Measurements from ENCODE around the gene LRMDA. TPM values are rescaled to one million over a fixed set of nuclear protein-coding genes. Genes with fewer than 3 reads are reported as not detected.

Gene LRMDA
- total and polyA plus RNA-seq, 2 of the 4 experiments (the other 2 are of a cell fraction) = 0.07 TPM; not detected in 1

DNA sequence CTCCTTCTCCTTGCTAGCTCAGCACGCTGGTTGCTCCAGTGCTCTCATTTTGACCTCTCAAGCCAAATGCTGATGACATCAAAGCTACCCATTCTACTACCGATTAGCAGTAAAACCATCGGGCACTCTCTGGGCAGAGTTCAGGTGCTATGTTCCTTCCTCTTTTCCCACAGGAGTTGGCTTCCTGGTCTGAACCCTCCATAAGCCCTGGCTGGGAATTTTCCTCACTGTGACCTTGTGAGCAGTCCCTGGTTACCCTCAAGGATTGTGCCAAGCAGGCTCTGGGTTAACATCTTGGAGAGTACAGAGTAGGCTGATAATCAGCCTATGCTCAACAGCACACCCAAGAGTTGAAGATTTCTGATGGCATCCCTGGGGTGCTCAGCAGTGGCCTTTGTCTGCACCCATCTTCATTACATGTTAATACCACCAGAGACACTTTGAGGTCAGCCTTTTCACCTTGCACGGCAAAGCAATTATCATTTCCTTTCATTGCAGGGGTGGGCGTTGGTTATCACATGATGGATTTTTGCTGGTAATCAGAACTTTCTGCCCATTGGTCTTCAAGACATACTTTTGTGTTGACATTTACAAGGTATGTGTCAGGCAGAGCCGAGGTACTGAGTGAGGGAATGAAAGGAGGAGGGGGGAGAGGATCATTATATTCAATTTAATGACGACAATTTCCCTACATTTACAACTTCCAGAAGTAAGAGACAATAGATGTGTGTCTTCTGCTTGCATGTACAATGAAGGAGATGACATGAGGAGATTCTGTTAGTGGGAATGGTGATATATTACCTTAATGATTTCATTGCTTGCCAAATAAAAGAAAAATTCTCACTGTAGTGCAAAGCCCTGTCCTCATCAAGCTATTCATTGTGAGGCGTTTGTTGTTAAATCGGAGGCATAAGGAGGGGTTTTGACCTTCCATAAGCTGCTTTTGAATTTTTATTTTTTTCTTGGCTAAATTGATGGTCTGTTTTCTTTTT is 452.0 kb downstream of the LRMDA start:
- Histone ChIP-seq H2AFZ (replicated peaks; ENCODE audit: low read length, poor library complexity) (no peak overlapping the region), H4K20me1 (ENCODE audit: insufficient read depth, low read length) (no peaks in the 10 kb centered on the region), H2BK20ac (ENCODE audit: low read depth, low read length) (no peak overlapping the region), H3K4ac (ENCODE audit: low read depth, low read length) (no peak overlapping the region), H3K56ac (ENCODE audit: extremely low read depth, insufficient read depth, low read length) (no peak overlapping the region), H3K4me2 (ENCODE audit: low read depth, low read length) (no peak overlapping the region), H2BK120ac (ENCODE audit: low read depth, low read length) (no peak overlapping the region), H2AK9ac (replicated peaks; ENCODE audit: low read depth, low read length, poor library complexity) (no peak overlapping the region), H3K9me1 (ENCODE audit: insufficient read depth, low read length) (no peaks in the 10 kb centered on the region), H3K27me3 (ENCODE audit: control insufficient read depth, insufficient read depth, low read length) (peaks cover 3% of the 10 kb centered on the region; the same call in 1 of the 2 replicates), H2BK15ac (ENCODE audit: low read depth, low read length) (no peak overlapping the region), H3K27ac (ENCODE audit: insufficient read depth, low read length) (no peak overlapping the region), H4K91ac (ENCODE audit: insufficient read depth, low read depth, low read length) (no peak overlapping the region), H3K23ac (ENCODE audit: low read depth, low read length) (no peak overlapping the region), H3K4me1 (ENCODE audit: control insufficient read depth, insufficient read depth, low read length) (no peaks in the 10 kb centered on the region), H4K8ac (ENCODE audit: low read depth in 2 of 2, low read length in 2 of 2) (no peak overlapping the region), H3K9ac (ENCODE audit: low read depth, low read length) (no peak overlapping the region), H3K18ac (ENCODE audit: low read depth, low read length) (no peak overlapping the region), H2AK5ac (ENCODE audit: low read depth, low read length) (no peak overlapping the region), H3K4me3 (ENCODE audit: insufficient read depth, low read depth, low read length) (no peak overlapping the region), H3K9me3 (ENCODE audit: control insufficient read depth, insufficient read depth, low read length) (no peaks in the 10 kb centered on the region), H3K36me3 (ENCODE audit: control insufficient read depth, insufficient read depth, low read length) (no peaks in the 10 kb centered on the region), H3K79me1 (ENCODE audit: low read depth in 1 of 2, low read length in 2 of 2) (no peaks in the 10 kb centered on the region), H2BK5ac (ENCODE audit: low read depth, low read length, poor library complexity, severe bottlenecking) (no peak overlapping the region), H4K5ac (ENCODE audit: low read depth, low read length) (no peak overlapping the region), H3K14ac (replicated peaks; ENCODE audit: low read depth, low read length) (no peak overlapping the region)
- POLR2A ChIA-PET (ENCODE audit: unreplicated experiment) = interaction anchor here (0.6 kb wide), 1 partner anchor 951 kb away, joined by 3 read pairs; no protein-coding TSS in a partner anchor
- BruUV-seq (replicated peaks) = no TSS peak
- ATAC-seq (ENCODE audit: low read depth) = no peak
- intact Hi-C loops (cut with micrococcal nuclease) (no loop called here), in situ Hi-C loops (cut with MboI; ENCODE audit: low sequenced_read_pairs) (no loop called here), dilution Hi-C loops (cut with HindIII; ENCODE audit: low sequenced_read_pairs, unreplicated experiment) (no loop called here)
- CTCF ChIA-PET = no interaction called here
- WGBS, 2 experiments (ENCODE audit: extremely low coverage in 2 of 2, insufficient read length in 1 of 2) = no CpG with 5 or more reads among the region's 9 CpGs
- DNase-seq = no peak
- TF ChIP-seq POLR2A (IDR thresholded peaks at IDR 0.05; ENCODE audit: low read depth, low read length) (no peak), RCOR1 (IDR thresholded peaks at IDR 0.05; ENCODE audit: insufficient replicate concordance, low read length) (no peak), FOS (IDR thresholded peaks at IDR 0.05; ENCODE audit: low read depth, low read length) (no peak), BHLHE40 (IDR thresholded peaks at IDR 0.05; ENCODE audit: low read depth, low read length) (no peak), CHD1 (IDR thresholded peaks at IDR 0.05; ENCODE audit: low read depth, low read length) (no peak), MAFK (IDR thresholded peaks at IDR 0.05; ENCODE audit: low read depth, low read length) (no peak), RAD21 (IDR thresholded peaks at IDR 0.05; ENCODE audit: low read length) (no peak), RFX5 (IDR thresholded peaks at IDR 0.05; ENCODE audit: low read depth, low read length) (no peak), MXI1 (IDR thresholded peaks at IDR 0.05; ENCODE audit: borderline replicate concordance, low read depth, low read length) (no peak), CEBPB (IDR thresholded peaks at IDR 0.05; ENCODE audit: low read depth, low read length) (no peak), MAZ (IDR thresholded peaks at IDR 0.05; ENCODE audit: borderline replicate concordance, low read depth, low read length) (no peak), NFE2L2 (IDR thresholded peaks at IDR 0.05; ENCODE audit: low read depth, low read length) (no peak)
- TF ChIP-seq, protein P1, sequence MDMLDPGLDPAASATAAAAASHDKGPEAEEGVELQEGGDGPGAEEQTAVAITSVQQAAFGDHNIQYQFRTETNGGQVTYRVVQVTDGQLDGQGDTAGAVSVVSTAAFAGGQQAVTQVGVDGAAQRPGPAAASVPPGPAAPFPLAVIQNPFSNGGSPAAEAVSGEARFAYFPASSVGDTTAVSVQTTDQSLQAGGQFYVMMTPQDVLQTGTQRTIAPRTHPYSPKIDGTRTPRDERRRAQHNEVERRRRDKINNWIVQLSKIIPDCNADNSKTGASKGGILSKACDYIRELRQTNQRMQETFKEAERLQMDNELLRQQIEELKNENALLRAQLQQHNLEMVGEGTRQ (IDR thresholded peaks at IDR 0.05; ENCODE audit: low read depth, low read length) = no peak
- TF ChIP-seq, protein P2, sequence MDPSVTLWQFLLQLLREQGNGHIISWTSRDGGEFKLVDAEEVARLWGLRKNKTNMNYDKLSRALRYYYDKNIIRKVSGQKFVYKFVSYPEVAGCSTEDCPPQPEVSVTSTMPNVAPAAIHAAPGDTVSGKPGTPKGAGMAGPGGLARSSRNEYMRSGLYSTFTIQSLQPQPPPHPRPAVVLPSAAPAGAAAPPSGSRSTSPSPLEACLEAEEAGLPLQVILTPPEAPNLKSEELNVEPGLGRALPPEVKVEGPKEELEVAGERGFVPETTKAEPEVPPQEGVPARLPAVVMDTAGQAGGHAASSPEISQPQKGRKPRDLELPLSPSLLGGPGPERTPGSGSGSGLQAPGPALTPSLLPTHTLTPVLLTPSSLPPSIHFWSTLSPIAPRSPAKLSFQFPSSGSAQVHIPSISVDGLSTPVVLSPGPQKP (IDR thresholded peaks at IDR 0.05; ENCODE audit: borderline replicate concordance, low read depth, low read length) = no peak
- TF ChIP-seq, protein P3, sequence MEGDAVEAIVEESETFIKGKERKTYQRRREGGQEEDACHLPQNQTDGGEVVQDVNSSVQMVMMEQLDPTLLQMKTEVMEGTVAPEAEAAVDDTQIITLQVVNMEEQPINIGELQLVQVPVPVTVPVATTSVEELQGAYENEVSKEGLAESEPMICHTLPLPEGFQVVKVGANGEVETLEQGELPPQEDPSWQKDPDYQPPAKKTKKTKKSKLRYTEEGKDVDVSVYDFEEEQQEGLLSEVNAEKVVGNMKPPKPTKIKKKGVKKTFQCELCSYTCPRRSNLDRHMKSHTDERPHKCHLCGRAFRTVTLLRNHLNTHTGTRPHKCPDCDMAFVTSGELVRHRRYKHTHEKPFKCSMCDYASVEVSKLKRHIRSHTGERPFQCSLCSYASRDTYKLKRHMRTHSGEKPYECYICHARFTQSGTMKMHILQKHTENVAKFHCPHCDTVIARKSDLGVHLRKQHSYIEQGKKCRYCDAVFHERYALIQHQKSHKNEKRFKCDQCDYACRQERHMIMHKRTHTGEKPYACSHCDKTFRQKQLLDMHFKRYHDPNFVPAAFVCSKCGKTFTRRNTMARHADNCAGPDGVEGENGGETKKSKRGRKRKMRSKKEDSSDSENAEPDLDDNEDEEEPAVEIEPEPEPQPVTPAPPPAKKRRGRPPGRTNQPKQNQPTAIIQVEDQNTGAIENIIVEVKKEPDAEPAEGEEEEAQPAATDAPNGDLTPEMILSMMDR (conservative IDR thresholded peaks at IDR 0.05; ENCODE audit: low read depth, low read length) = no peak

Measured in IMR-90 (cell line).